Measurements from ENCODE around the gene AKAP13.
"Not testable (repeated sequence)": the region's sequence is repeated elsewhere in the genome, so short reads cannot be mapped to it uniquely, and the experiment has no call there.

The AKAP13 gene

DNA sequence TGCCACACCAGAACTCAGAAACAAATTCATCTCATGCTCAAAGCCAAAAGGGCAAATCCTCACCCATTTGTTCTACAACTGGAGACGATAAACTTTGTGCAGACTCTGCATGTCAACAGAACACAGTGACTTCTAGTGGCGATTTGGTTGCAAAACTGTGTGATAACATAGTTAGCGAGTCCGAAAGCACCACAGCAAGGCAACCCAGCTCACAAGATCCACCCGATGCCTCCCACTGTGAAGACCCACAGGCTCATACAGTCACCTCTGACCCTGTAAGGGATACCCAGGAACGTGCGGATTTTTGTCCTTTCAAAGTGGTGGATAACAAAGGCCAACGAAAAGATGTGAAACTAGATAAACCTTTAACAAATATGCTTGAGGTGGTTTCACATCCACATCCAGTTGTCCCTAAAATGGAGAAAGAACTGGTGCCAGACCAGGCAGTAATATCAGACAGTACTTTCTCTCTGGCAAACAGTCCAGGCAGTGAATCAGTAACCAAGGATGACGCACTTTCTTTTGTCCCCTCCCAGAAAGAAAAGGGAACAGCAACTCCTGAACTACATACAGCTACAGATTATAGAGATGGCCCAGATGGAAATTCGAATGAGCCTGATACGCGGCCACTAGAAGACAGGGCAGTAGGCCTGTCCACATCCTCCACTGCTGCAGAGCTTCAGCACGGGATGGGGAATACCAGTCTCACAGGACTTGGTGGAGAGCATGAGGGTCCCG lies 199.7 kb downstream of the AKAP13 start:
- DNase-seq = no peak

DNA sequence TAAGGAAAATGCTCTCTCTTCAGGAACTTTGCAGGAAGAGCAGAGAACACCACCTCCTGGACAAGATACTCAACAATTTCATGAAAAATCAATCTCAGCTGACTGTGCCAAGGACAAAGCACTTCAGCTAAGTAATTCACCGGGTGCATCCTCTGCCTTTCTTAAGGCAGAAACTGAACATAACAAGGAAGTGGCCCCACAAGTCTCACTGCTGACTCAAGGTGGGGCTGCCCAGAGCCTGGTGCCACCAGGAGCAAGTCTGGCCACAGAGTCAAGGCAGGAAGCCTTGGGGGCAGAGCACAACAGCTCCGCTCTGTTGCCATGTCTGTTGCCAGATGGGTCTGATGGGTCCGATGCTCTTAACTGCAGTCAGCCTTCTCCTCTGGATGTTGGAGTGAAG lies 200.5 kb downstream of the AKAP13 start:
- DNase-seq = no peak

DNA sequence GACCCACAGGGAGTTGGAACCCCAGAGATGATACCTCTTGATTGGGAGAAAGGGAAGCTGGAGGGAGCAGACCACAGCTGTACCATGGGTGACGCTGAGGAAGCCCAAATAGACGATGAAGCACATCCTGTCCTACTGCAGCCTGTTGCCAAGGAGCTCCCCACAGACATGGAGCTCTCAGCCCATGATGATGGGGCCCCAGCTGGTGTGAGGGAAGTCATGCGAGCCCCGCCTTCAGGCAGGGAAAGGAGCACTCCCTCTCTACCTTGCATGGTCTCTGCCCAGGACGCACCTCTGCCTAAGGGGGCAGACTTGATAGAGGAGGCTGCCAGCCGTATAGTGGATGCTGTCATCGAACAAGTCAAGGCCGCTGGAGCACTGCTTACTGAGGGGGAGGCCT lies 201.1 kb downstream of the AKAP13 start:
- no peak for DNase-seq

DNA sequence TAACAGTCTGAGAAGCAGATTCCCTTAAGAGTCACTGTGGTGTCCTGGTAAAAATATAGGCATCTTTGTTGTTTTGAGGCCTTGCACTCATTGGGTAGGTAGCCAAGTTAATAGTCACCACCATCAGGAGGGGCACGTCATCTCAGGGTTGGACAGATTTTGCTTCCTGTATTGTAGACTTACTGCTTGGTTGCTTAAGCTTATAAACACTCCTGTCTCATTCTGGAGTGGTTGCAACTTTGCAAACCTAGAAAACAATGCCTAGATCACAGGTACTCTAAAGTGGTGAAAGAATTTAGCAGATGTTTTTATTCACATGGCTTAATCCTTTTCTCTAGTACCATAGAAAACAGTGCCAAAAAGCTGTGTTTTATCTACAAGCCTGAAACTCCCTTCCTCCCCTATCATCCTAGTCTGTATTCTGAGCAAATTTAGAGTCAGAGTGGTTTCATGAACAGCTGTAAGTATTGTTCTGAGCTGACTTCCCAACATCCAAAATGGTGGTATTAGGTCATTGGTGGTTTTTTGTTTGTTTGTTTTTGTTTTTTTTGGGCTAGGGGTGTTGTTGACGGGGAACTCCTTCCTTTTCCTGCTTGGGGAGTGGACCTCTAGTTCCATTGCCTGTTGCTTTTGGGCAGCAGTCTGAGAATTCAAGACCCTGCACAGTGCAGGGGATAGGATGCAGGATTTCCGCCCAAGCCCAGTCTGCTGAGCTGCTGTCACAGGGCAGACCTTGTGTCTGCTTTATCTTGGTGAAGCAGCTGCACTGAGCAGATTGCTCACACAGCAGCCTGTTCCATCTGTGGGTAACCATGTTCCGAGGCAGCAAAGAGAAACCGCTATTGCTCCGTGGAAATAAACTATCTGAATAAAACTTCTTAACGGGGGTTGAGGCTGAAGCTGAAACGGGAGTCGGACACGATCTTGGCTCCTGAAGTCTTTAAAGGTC lies 202.0 kb downstream of the AKAP13 start:
- peak; percentile 77 for DNase-seq

DNA sequence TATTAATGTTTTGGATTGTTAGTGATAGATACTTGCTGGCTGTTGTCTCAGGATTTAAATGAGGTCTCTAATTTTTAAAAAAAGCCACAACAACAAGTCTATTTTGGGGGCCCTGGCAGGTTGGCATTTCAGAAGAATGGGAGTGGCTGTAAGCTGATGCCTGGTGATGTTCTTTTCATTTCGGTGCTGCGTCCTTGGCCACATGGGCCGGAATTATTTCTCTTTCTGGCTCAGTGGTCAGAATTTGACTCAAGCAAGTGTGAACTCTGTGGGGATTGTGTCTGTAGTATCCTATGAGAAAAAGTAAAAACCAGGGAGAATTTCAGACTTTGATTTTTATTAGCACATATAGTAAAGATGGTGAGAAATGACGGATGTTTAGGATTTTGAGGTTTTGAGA lies 203.0 kb downstream of the AKAP13 start:
- peak; percentile 62 for DNase-seq

DNA sequence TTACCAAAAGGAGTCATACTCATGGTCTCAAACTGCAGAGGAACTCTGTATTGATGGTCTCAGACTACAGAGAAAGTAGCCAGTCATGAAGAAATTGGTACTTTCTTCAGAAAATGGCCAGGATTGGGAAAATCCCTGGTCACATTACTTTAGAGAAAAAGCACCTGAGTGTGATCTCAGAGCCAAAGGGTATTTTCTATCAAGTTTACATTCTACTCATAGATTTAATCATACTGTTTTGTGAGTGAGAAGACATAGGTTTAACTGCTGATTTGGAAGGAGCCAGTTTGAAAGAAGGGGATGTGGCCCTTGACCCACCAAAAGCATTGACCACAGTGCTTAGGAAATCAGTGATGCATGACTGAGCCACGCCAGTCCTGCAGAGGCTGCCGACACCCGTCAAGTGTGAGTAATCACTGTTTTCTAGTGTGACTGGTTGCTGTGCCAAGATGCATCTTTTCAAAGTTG lies 203.6 kb downstream of the AKAP13 start:
- peak; percentile 15 for DNase-seq

DNA sequence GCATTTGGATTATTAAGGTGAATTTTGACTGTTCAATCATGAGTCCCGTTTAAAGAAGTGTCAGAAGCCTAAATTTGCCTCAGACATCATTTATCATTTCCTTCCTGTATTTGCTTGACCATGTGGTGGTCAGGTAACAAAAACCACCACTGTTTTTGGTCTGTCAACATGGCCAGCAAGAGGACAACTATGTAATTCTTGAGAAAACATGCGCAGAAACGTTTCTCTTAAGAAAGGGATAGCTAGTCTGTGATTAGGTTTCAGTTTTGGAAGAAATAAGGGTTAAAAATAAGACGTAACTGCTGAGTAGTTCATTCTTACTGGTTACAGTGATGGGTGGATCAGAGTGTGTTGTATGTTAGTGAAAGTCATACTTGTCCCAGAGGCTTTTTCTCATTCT lies 204.5 kb downstream of the AKAP13 start:
- no peak for DNase-seq

DNA sequence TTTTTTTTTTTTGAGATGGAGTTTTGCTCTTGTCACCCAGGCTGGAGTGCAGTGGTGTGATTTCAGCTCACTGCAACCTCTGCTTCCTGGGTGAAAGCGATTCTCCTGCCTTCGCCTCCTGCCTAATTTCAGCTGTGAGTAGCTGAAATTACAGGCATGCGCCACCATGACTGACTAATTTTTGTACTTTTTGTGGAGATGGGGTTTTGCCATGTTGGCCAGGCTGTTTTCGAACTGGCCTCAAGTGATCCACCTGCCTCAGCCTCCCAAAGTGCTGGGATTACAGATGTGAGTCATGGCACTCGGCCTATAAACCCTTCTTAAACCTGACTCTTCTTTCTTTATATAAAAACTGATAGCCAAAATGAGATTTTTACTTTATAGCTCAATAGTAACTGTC lies 205.8 kb downstream of the AKAP13 start:
- DNase-seq = not testable (repeated sequence)

DNA sequence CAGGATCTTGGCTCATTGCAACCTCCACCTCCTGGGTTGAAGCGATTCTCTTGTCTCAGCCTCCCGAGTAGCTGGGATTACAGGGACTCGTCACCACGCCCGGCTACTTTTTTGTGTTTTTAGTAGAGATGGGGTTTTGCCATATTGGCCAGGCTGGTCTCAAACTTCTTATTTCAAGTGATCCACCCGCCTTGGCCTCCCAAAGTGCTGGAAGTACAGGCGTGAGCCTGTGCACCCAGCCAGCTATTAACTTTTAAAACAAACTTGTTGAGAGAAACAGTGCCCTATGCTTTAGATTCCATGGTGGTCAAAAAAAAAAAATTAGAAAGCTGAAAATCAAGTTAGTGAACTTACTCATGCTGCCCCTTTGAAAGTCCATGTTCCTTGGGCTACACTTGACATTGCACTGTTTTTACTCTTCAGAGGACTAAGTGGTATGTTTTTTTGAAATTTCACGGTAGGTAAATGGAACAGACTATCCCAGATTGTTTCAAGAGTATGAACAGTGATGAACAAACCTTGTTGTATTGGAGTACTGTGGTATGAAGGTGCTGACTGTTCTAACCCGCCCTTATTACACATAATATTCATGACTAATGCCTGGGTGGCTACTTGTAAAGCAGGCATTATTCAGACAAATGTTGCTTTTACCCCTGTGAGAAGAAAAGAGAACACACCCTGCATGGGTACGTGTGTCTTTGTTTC lies 207.5 kb downstream of the AKAP13 start:
- DNase-seq = no peak

DNA sequence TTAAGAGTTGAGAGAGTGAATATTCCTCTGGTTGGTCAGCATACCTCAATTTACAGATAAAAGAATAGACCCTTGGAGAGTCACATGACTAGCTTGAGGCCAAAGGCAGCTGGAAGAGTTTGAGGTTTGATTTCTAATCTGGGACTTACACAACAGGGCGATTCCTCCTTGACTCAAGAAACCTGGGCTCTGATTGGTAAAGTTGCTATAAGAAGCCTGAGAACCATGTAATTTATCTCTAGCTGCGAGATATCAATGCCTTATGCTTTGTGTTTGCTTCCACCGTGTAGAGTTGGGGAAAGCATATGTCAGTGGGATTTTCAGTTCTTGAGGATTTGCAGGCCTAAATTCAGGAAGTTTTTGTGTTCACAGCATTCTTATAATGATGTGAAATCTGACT lies 208.3 kb downstream of the AKAP13 start:
- DNase-seq = no peak

DNA sequence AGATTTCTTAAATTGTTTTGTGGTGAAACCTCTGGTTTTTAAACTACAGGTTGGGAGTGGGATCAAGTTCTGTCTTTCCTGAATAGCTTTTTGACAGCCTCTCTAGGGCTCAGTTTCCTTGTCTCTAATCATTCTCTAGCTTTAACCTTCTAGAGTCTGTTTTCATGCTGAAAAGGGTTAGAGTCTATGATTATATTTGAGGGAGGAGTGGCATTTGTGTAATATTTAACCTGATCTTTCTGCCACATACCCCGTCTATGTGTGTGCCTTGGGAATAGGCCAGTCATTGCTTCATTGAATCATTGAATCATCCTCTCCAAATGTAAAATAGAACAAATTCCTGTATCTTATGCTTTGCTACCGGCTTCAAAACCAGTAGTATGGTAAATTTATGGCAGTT lies 209.4 kb downstream of the AKAP13 start:
- DNase-seq = no peak

DNA sequence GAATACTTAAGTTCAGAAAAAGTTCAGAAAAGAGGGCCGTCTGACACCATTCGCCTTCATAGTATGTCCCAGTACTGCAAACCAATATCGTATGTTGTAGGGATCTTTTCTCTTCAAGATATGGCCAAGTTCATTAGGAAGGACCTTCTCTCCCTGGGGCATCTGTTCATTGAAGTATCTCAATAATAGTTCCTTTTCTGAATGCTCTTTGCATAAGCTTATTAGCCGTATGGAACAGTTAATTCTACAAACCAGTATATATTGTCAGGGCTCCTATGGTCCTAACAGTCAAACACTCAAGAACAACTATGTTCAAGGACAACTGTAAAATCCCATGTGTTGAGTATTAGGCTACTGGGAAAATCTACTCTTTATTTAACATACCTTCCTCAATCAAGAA lies 211.2 kb downstream of the AKAP13 start:
- DNase-seq = no peak

DNA sequence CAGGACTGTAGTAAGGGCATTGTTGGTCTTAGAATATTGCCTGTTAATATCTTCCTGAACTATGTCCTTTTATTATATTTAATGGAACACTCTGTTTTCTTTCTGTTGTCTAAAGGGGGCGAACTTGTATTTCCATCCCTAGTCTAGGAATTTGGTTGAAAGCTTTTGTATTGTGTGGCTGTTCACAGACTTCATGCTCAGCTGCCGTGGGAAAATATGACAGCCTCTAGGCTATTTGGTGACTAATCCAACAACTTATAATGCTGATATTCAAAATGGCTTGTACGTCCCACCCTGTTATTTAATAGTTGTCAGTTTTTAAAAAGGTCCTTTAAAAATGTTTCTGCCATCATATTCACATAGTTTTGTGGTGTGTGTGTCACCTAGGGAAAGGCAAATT lies 211.7 kb downstream of the AKAP13 start:
- DNase-seq = no peak

DNA sequence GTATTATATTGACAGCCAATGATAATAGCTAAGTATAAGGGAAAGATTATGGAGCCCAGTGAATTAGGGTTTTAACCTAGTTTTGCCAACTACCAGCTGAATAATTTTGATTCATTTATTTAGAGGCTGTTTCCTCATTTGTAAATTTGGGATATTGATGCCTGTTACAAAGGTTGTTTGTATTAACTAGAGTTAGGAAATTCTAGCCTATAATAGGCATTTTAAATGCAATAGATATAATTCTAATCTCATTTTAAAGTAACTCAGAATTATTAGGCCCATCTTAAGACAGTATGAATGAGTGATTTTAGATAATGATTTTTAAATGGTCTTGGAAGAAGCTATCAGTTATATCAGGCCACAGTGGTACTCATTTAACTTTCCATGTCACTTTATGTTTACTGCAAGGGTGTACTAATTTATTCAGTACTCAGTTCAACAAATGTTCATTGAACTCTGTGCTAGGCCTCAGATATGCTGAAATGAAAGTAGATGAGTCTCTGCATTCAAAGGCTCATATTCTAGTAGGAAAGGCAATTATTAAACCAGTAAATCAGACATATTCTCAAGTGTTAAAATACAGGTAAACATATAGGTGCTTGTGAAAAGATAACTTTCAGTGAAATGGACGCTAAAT lies 213.5 kb downstream of the AKAP13 start:
- DNase-seq = no peak

DNA sequence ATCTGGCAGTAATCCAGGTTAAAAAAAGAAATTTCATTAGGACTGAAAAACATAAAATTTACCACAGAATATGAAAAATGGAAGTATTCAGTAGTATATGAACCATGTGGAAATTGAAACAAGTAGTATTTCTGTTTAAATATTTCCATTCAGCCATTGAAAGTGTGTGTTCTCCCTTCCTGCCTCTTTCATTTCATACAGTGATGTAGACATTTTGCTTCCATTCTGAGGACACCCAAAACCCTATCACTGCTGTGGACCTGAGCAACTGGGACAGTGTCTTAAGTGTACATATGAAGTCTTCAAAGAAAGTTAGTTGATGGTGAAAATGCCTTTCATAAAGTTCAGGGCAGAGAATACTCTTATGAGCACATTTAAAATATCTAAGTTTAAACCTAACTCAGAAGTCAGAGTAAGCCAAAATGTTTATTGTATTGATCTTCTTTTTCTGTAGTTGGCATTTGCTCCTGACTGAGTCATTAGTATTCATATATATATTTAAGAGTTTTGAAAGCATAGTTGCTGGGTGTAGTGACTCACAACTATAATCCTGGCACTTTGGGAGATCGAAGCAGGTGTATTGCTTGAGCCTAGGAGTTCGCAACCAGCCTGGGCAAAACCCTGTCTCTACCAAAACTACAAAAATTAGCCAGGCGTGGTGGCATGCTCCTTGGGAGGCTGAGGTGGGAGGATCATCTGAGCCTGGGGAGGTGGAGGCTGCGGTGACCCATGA lies 215.6 kb downstream of the AKAP13 start:
- no peak for DNase-seq

DNA sequence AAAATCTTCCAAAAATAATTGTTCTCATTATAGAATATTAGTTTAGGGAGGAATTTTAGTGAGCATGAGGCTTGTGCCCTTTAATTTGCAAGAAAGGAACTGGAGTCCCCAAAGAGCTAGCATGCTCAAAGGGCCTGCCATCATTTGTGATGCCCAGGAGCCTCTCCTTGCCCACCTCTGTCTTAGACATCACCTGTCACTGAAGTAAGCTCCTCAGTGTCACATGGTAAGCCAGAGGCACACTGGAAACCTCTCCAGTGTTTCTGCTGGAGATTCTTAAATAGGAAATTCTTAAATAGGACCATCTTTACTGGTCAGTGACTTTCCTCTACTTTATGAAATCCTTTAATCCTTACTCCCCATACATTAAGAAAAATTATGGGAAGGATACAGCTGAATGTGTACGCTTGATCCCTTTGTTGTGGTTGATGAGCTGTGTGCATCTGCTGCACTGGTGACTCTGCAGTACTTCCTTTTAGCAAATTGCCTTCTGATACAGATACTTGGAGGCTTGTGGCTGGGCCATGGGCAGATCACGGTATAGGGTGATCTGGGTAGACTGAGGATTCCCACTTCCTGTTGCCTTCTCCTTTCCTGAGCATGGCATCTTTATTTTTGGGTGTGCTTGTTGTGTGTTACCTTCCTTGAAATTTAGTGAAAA lies 216.9 kb downstream of the AKAP13 start:
- no peak for DNase-seq

DNA sequence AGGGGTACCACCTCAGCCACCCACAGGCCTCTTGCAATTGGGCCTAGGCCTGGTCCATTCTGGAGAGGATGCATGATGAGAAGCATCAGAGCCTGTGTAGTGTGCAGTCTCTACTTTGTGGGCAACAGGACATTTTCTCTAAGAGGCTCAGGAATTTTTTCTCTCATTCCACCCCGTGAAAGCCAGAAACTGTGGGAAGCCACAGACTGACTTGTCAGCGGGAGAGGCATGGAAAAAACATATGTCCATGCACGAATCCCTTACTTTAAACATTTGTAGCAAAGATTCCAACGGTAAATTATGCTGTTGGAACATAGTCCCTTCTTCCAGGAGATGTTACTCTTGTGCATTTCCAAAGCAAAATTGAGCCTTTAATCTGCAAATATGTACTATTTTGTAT lies 217.8 kb downstream of the AKAP13 start:
- no peak for DNase-seq

DNA sequence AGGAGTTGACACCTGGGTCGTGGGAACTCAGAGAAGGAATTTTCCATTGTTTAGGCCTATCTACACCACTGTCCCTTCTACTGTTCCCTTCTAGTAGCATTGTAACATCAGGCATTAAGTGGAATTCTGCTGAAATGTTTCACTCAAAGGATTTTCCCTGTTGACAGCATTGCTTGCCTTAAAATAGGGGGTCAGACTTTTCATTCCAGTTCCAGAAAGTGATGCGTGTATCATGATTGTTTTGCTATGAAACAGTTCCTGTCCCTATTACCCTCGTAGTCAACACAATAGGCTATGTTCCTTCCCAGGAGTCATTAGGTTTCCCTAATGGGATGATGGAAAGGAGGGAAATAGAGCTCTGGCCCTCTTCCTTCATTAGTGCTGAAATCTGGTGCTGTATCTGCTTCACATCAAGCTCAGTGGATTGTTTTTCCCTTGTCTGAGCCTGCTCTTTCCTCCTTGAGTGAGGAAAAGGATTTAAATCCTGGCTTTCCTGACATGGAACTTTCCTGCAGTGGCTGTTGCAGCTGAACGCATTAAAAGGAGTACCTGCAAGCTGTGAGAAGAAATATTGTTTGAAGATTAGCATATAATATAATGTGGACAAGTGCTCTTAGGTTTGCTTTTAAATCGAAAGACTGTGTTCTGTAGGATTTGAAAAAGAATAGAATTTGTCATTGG lies 218.5 kb downstream of the AKAP13 start:
- no peak for DNase-seq

DNA sequence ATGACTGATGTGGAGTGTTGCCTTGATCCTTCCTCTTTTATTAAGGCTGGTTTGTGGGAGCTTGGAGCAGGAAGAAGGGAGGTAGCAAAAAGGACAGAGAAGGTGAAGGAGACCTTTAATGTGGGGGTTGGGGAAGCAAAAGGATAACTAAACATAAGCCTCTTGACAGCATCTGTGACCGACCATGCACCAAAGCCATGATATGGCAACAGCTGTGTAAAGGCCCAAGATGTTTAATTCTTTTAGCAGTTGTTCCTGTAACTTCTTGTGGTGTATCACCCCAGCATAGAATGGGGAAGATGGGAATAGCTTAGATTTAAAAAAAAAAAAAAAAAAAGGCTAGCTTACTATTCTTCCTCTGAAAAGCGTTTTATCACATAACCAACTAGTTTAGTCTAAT lies 219.6 kb downstream of the AKAP13 start:
- no peak for DNase-seq

DNA sequence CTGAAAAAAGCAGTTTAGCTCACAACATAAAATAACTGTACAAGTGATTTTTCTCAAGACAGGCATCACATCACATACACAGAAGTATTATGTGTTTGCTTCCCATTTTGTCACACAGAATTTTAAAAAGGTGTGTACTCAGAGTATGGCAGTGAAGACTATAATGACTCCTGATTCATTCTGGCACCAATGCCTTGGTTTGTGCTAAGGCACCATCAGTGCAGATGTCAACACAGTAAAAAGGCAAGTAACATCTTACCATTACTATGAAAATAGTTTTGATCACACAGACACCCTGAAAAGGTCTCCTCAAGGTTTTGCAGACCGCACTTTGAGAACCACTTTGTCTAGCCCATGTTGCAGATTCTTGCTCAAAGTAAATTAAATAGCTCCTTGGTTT lies 222.8 kb downstream of the AKAP13 start:
- DNase-seq = no peak

DNA sequence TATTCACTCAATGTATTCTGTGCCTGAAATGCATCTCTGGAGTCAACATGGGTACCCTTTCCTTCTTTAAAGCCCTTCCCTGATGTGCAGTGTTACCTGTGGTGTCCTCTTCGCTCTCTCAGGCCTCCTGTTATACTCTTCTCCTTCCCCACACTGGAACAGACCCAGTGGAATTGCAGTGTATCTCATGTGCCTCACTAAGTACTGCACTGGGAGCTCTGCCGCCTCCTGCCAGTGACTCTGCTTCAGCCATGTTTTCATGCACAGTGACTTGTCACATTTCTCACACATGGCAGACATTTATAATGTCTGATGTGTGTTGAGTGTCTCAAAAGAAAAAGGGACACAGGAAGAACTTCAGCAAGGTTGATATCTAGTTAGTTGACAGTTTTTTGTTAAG lies 223.3 kb downstream of the AKAP13 start:
- DNase-seq = no peak

Measured in NCI-H2171 treated with DMSO at 0.1 percent for 48 hours (cell line).